Right lobe of liver (tissue), 4 donors: Measurements from ENCODE around the gene TLL2.

Source experiments
- CTCF ChIP-seq, 4 donors: fragments of 200-600 bp in 3 of 4; fragments of 450-650 bp in 1 of 4; IDR thresholded peaks; one replicate each; pipeline versions ENCODE4 v1.5.1 to v1.8.0; 2016 to 2022; ENCODE audit warnings: antibody characterized with exemption in 4 of 4, mild to moderate bottlenecking in 2 of 4
- POLR2A ChIP-seq: fragments of 450-650 bp; IDR thresholded peaks from one replicate; pipeline ENCODE4 v1.6.1; 2017; ENCODE audit warnings: antibody characterized with exemption, mild to moderate bottlenecking
- donor health status: DM: no; HTN: no; CAD: no.
- donor health status: DM: no; HTN: no; CAD: no.
- donor health status: DM: no; HTN: yes; CAD: no.

- TF ChIP-seq CTCF (IDR thresholded peaks at IDR 0.05) (no peak), POLR2A (no peak)
These were observed 50.2 kb downstream of the TLL2 start for GRCh38 chr10:96463562-96463961.
